Adrenal gland (tissue), 12 donors: ENCODE data around the gene COG7. TPM values are rescaled to one million over a fixed set of nuclear protein-coding genes. Genes with fewer than 3 reads are reported as not detected.

Experiments
- DNase-seq, 7 donors: peaks; one replicate each; pipeline ENCODE4 v3.0.0-alpha.2; 2019 to 2020
- H3K27ac ChIP-seq, 5 donors: fragments of 200-600 bp; sonication (generic) in 4 of 5; 1 replicate in 3 of 5; 2 replicates in 2 of 5; pipeline versions ENCODE4 v1.5.1 to v1.8.0; 2016 to 2020; ENCODE audit warnings: mild to moderate bottlenecking in 1 of 5
- H3K27me3 ChIP-seq: fragments of 200-600 bp; 2 replicates; pipeline ENCODE4 v1.8.0; 2021
- H3K36me3 ChIP-seq, 2 donors: fragments of 200-600 bp; replicated peaks in 1 of 2; 1 replicate in 1 of 2; 2 replicates in 1 of 2; pipeline versions ENCODE4 v1.5.1 to v1.8.0; 2018 to 2022
- H3K4me1 ChIP-seq, 2 donors: fragments of 200-600 bp; replicated peaks in 1 of 2; 1 replicate in 1 of 2; 2 replicates in 1 of 2; pipeline versions ENCODE4 v1.5.1 to v1.8.0; 2018 to 2021
- H3K4me3 ChIP-seq, 4 donors: fragments of 200-600 bp; sonication (generic) in 3 of 4; one replicate each; pipeline ENCODE4 v1.5.1; 2016 to 2018
- H3K9me3 ChIP-seq, 3 donors: fragments of 200-600 bp; sonication (generic) in 1 of 3; replicated peaks in 1 of 3; 1 replicate in 2 of 3; 2 replicates in 1 of 3; pipeline versions ENCODE4 v1.5.1 to v1.8.0; 2016 to 2021
- CTCF ChIP-seq, 6 experiments: fragments of 450-650 bp in 4 of 6; fragments of 200-600 bp in 2 of 6; sonication (generic) in 1 of 6; IDR thresholded peaks; 1 replicate in 5 of 6; 2 replicates in 1 of 6; pipeline versions ENCODE4 v1.5.1 to v1.8.0; 2016 to 2021; ENCODE audit warnings: antibody characterized with exemption in 6 of 6, mild to moderate bottlenecking in 2 of 6, moderate library complexity in 1 of 6
- POLR2A ChIP-seq, 2 donors: fragments of 450-650 bp; IDR thresholded peaks; one replicate each; pipeline ENCODE4 v1.6.1; 2017; ENCODE audit warnings: antibody characterized with exemption in 2 of 2, mild to moderate bottlenecking in 2 of 2, moderate library complexity in 1 of 2
- WGBS, 4 donors: extraction: QIAGEN DNeasy Blood & Tissue Kit in 2 of 4; methylation state at CpG; one replicate each; pipeline versions ENCODE4 v1.1.5 to v1.1.7; 2013 to 2017; 5-methylcytosine and 5-hydroxymethylcytosine counted together
- intact Hi-C, 2 donors: fragments of 100-400 bp; cut with DNase I; formaldehyde crosslinking; loops; one replicate each; pipeline versions ENCODE4 v1.14.1 to v1.15.0; 2022 to 2023
- polyA plus RNA-seq, 3 donors: library from polyadenylated mRNA; stranded (reverse); fragments of 200-250 nt in 2 of 3; fragments of 350-450 nt in 1 of 3; fragmentation: Illumina TruSeq in 1 of 3; extraction: RNeasy Lipid Tissue Mini Kit (QIAGEN cat#74804) in 1 of 3; gene quantifications; one replicate each; pipeline ENCODE4 v1.2.3, GENCODE V29; 2013 to 2014
- total RNA-seq, 9 donors: library from RNA; depleted of rRNA in 4 of 9; stranded (reverse); fragments of >200 nt in 4 of 9; fragments of 120-200 nt in 1 of 9; fragmentation: NEBNext Ultra II Directional in 1 of 9; extraction: Animal tissue kit (Norgen Biotek cat#: 25700) in 1 of 9; gene quantifications; one replicate each; pipeline versions ENCODE4 v1.1.0 to v1.2.4, GENCODE V29; 2013 to 2023
- donor health status: healthy with polysubstance abuse.
- donor health status: Bipolar disorder and iron deficiency.
- donor health status: DM: yes; HTN: yes; CAD: no.
- donor health status: DM: no; HTN: no; CAD: no.
- donor health status: DM: no; HTN: no; CAD: no.
- donor health status: DM: yes; HTN: yes; CAD: no.

The COG7 gene
- total and polyA plus RNA-seq, 12 donors, result 10.7 to 50.1 (median 21.4) TPM

- Histone ChIP-seq H3K4me3 (no peak overlapping the region), H3K27ac (no peak overlapping the region), H3K27me3 (no peaks in the 10 kb centered on the region), H3K9me3 (no peaks in the 10 kb centered on the region), H3K36me3 (peaks cover 0 to 41% of the 10 kb centered on the region in 2 donors), H3K4me1 (no peaks in the 10 kb centered on the region)
- intact Hi-C loops, result loop anchor here in 1 of 2 donors (5.0 kb wide), 1 partner anchor 255 kb away; the partner anchor contains the start of gene SCNN1G
- DNase-seq, result no peak
- TF ChIP-seq CTCF (IDR thresholded peaks at IDR 0.05), result no peak
- no peak for TF ChIP-seq POLR2A (IDR thresholded peaks at IDR 0.05)
- WGBS, 4 donors, result 87 to 98% (median 94%) methylated on average over 4 of the region's 4 CpGs
Measured at GRCh38 chr16:23436951-23437350, 16.0 kb downstream of the COG7 start.

- no peak for TF ChIP-seq POLR2A (IDR thresholded peaks at IDR 0.05)
- TF ChIP-seq CTCF (IDR thresholded peaks at IDR 0.05), result peak; percentile 62 to 78 (median 69)
- H3K4me1 ChIP-seq, result no peaks in the 10 kb centered on the region
- H3K27ac ChIP-seq, result no peak overlapping the region
- no peaks in the 10 kb centered on the region for H3K9me3 ChIP-seq
- peaks cover 0 to 42% of the 10 kb centered on the region in 2 donors for H3K36me3 ChIP-seq
- no peak overlapping the region for H3K4me3 ChIP-seq
- intact Hi-C loops, result loop anchor here in 1 of 2 donors (5.0 kb wide), 1 partner anchor 253 kb away; the partner anchor contains the start of gene SCNN1G
- H3K27me3 ChIP-seq, result no peaks in the 10 kb centered on the region
- 36 to 56% (median 49%) methylated on average over 6 of the region's 6 CpGs for WGBS, 4 donors
- peak; percentile 43 to 77 (median 58) for DNase-seq
Measured at GRCh38 chr16:23435500-23435899, 17.5 kb downstream of the COG7 start.

- TF ChIP-seq POLR2A (IDR thresholded peaks at IDR 0.05) (no peak), CTCF (IDR thresholded peaks at IDR 0.05) (peak; percentile 64 to 90 (median 82))
- Histone ChIP-seq H3K4me1 (no peaks in the 10 kb centered on the region), H3K9me3 (no peaks in the 10 kb centered on the region), H3K27ac (no peak overlapping the region), H3K27me3 (no peaks in the 10 kb centered on the region), H3K36me3 (peaks cover 0 to 48% of the 10 kb centered on the region in 2 donors), H3K4me3 (no peak overlapping the region)
- intact Hi-C loops, result loop anchor here in 1 of 2 donors (5.0 kb wide), 1 partner anchor 252 kb away; the partner anchor contains the start of gene SCNN1G
- 15 to 37% (median 26%) methylated on average over 6 of the region's 6 CpGs for WGBS, 4 donors
- DNase-seq, result no peak
Measured at GRCh38 chr16:23434380-23434779, 18.6 kb downstream of the COG7 start.

GRCh38 chr16:23433261-23433920 is 19.6 kb downstream of the COG7 start:
- H3K27ac ChIP-seq, result no peak overlapping the region
- peaks cover 0 to 55% of the 10 kb centered on the region in 2 donors for H3K36me3 ChIP-seq
- no peaks in the 10 kb centered on the region for H3K4me1 ChIP-seq
- TF ChIP-seq POLR2A (IDR thresholded peaks at IDR 0.05) (no peak), CTCF (IDR thresholded peaks at IDR 0.05) (no peak)
- no peak overlapping the region for H3K4me3 ChIP-seq
- H3K27me3 ChIP-seq, result no peaks in the 10 kb centered on the region
- intact Hi-C loops, result loop anchor here in 1 of 2 donors (5.0 kb wide), 1 partner anchor 251 kb away; the partner anchor contains the start of gene SCNN1G
- 84 to 88% (median 87%) methylated on average over 16 of the region's 16 CpGs for WGBS, 4 donors
- DNase-seq, result no peak
- H3K9me3 ChIP-seq, result no peaks in the 10 kb centered on the region
